CD4-positive, alpha-beta T cell (primary cell): Measurements from ENCODE around the gene ERO1A. TPM values are rescaled to one million over a fixed set of nuclear protein-coding genes. Genes with fewer than 3 reads are reported as not detected.

Experiments used
- ATAC-seq: fragments of 200-7000 bp; cut with Tn5 transposase; one replicate; pipeline ENCODE4 v1.10.0; 2022; ENCODE audit warnings: mild to moderate bottlenecking; ENCODE audit not compliant: poor library complexity
- CTCF ChIA-PET: fragments of 350-600 bp; sonication (Branson Sonifier 250); formaldehyde crosslinking; loops from one replicate; lab custom pipeline; 2021; ENCODE audit warnings: antibody characterized with exemption, inconsistent platforms; lab: Charles Lee
- POLR2A ChIA-PET: fragments of 350-600 bp; sonication (Branson Sonifier 250); formaldehyde crosslinking; loops from one replicate; lab custom pipeline; 2021; ENCODE audit warnings: antibody characterized with exemption, inconsistent platforms; lab: Charles Lee
- DNase-seq, 14 experiments: peaks; one replicate each; pipeline ENCODE4 v3.0.0-alpha.2; 2013 to 2020; ENCODE audit warnings: mixed read lengths in 2 of 14
- H3K27ac ChIP-seq, 2 donors: one replicate each; pipeline versions ENCODE4 v1.5.1 to v1.7.0; 2013; ENCODE audit warnings: low read length in 2 of 2, low read depth in 1 of 2, mild to moderate bottlenecking in 1 of 2
- H3K27me3 ChIP-seq, 2 experiments: 1 replicate in 1 of 2; 2 replicates in 1 of 2; pipeline versions ENCODE4 v1.6.1 to v1.7.0; 2013; ENCODE audit warnings: low read length in 2 of 2, control low read depth in 1 of 2, mild to moderate bottlenecking in 1 of 2, moderate library complexity in 1 of 2; ENCODE audit not compliant: insufficient read depth in 2 of 2, control insufficient read depth in 1 of 2
- H3K36me3 ChIP-seq: one replicate; pipeline ENCODE4 v1.6.1; 2013; ENCODE audit warnings: low read length, control low read depth; ENCODE audit not compliant: insufficient read depth
- H3K4me1 ChIP-seq: one replicate; pipeline ENCODE4 v1.6.1; 2013; ENCODE audit warnings: low read length, control low read depth; ENCODE audit not compliant: insufficient read depth
- H3K4me3 ChIP-seq: one replicate; pipeline ENCODE4 v1.5.1; 2013; ENCODE audit warnings: mild to moderate bottlenecking, low read length, moderate library complexity
- H3K9me3 ChIP-seq, 2 experiments: 1 replicate in 1 of 2; 2 replicates in 1 of 2; pipeline versions ENCODE4 v1.6.1 to v1.7.0; 2013; ENCODE audit warnings: low read length in 2 of 2, mild to moderate bottlenecking in 2 of 2, control low read depth in 1 of 2, moderate library complexity in 1 of 2; ENCODE audit not compliant: control insufficient read depth in 1 of 2, insufficient read depth in 1 of 2
- H3K27ac Mint-ChIP-seq: one replicate; pipeline ENCODE4 v1.8.0; 2020; ENCODE audit warnings: mixed read lengths
- H3K27me3 Mint-ChIP-seq: one replicate; pipeline ENCODE4 v1.8.0; 2021; ENCODE audit warnings: mixed read lengths
- H3K36me3 Mint-ChIP-seq: one replicate; pipeline ENCODE4 v1.8.0; 2021; ENCODE audit warnings: low read depth, mixed read lengths
- H3K4me1 Mint-ChIP-seq: one replicate; pipeline ENCODE4 v1.8.0; 2021; ENCODE audit warnings: low read depth, mixed read lengths
- H3K4me3 Mint-ChIP-seq: one replicate; pipeline ENCODE4 v1.8.0; 2020; ENCODE audit warnings: mild to moderate bottlenecking, mixed read lengths
- H3K9me3 Mint-ChIP-seq: one replicate; pipeline ENCODE4 v1.8.0; 2020; ENCODE audit warnings: mixed read lengths
- intact Hi-C, 2 experiments: fragments of 100-400 bp; cut with DNase I in 1 of 2; cut with micrococcal nuclease in 1 of 2; formaldehyde crosslinking; loops; one replicate each; pipeline versions ENCODE4 v1.15.1 to v1.9.0; 2023 to 2025; cut with DNase I, micrococcal nuclease
- total RNA-seq, 174 experiments: library from RNA in 2 of 174; stranded (reverse) in 2 of 174; gene quantifications; one replicate each; pipeline ENCODE4 v1.2.3 and lab custom pipeline; 2021 to 2026
- TF ChIP-seq, protein P1 (sequence below): fragments of 200-600 bp; IDR thresholded peaks from one replicate; pipeline ENCODE4 v1.8.0; 2022; ENCODE audit warnings: antibody characterized with exemption, mild to moderate bottlenecking

Gene ERO1A
- total RNA-seq, 2 experiments from 2014 or later: 58.6 to 60.7 TPM

DNA sequence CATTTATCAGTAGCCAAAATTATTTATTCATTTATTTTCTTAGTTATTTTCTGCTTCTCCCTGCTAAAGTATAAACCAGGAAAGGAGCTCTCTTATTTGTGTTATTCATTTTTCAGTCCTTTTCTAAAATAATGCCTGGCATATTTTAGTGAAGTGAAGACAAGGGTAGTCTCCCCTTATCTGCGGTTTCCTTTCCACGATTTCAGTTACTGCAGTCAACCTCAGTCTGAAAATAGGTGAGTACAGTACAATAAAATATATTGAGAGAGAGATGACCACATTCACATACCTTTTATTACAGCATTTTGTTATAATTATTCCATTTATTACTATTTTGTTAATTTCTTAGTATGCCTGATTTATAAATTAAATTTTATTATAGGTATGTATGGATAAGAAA, 85.2 kb downstream of the ERO1A start:
- no peak for ATAC-seq
- H3K27ac Mint-ChIP-seq: no peak overlapping the region
- H3K36me3 Mint-ChIP-seq: no peaks in the 10 kb centered on the region

DNA sequence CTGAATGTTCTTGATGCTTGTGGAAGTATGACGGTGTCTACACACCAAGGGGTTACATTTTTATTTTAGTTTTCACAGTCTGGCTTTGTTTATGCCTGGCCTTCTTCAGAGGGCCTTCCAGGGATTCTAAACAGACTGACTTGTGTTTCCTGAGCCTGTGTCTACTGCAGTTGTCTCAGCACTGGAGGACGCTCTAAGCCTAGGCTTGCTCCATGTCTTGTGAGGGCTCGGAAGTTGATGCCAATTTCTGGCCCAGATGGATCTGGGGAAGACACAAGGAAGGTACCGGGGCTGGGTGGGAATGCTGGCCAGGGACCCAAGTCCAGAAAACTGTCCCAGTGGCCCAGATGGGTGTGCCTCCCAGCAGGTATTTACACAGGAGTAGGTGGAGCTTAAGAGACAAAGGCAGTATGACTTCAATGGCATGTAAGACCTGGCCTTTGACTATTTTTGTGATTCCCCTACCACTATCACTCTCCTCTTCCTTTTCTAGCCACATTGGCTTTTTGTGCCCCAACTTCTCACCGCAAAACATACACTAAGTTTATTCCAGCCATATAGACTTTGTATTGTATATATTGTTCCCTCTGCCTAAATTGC, 85.8 kb downstream of the ERO1A start:
- H3K27me3 ChIP-seq: no peaks in the 10 kb centered on the region
- no peaks in the 10 kb centered on the region for H3K36me3 ChIP-seq
- TF ChIP-seq, protein P1, sequence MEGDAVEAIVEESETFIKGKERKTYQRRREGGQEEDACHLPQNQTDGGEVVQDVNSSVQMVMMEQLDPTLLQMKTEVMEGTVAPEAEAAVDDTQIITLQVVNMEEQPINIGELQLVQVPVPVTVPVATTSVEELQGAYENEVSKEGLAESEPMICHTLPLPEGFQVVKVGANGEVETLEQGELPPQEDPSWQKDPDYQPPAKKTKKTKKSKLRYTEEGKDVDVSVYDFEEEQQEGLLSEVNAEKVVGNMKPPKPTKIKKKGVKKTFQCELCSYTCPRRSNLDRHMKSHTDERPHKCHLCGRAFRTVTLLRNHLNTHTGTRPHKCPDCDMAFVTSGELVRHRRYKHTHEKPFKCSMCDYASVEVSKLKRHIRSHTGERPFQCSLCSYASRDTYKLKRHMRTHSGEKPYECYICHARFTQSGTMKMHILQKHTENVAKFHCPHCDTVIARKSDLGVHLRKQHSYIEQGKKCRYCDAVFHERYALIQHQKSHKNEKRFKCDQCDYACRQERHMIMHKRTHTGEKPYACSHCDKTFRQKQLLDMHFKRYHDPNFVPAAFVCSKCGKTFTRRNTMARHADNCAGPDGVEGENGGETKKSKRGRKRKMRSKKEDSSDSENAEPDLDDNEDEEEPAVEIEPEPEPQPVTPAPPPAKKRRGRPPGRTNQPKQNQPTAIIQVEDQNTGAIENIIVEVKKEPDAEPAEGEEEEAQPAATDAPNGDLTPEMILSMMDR: no peak
- H3K36me3 Mint-ChIP-seq: no peaks in the 10 kb centered on the region
- no peaks in the 10 kb centered on the region for H3K4me1 ChIP-seq
- H3K9me3 Mint-ChIP-seq: peaks cover 6% of the 10 kb centered on the region
- no peaks in the 10 kb centered on the region for H3K4me1 Mint-ChIP-seq
- DNase-seq (peak in 1 of 14 experiments; percentile 2), ATAC-seq (no peak)
- intact Hi-C loops: no loop called here
- peaks cover 0 to under 1% of the 10 kb centered on the region in 2 experiments for H3K9me3 ChIP-seq
- H3K27me3 Mint-ChIP-seq: no peaks in the 10 kb centered on the region
- no peak overlapping the region for H3K4me3 Mint-ChIP-seq
- no peak overlapping the region for H3K27ac Mint-ChIP-seq
- CTCF ChIA-PET: no interaction called here
- H3K4me3 ChIP-seq: no peak overlapping the region
- POLR2A ChIA-PET: no interaction called here
- H3K27ac ChIP-seq: no peak overlapping the region

More for the DNA sequence above, 85.2 kb downstream of the ERO1A start:
- Histone ChIP-seq H3K4me1 (no peaks in the 10 kb centered on the region), H3K27me3 (no peaks in the 10 kb centered on the region), H3K4me3 (no peak overlapping the region), H3K27ac (no peak overlapping the region), H3K36me3 (no peaks in the 10 kb centered on the region), H3K9me3 (no peaks in the 10 kb centered on the region)
- no peaks in the 10 kb centered on the region for H3K27me3 Mint-ChIP-seq
- DNase-seq: no peak
- TF ChIP-seq, protein P1: no peak
- intact Hi-C loops: no loop called here
- peaks cover 4% of the 10 kb centered on the region for H3K9me3 Mint-ChIP-seq
- H3K4me1 Mint-ChIP-seq: no peaks in the 10 kb centered on the region
- no peak overlapping the region for H3K4me3 Mint-ChIP-seq
- ChIA-PET POLR2A (no interaction called here), CTCF (no interaction called here)

DNA sequence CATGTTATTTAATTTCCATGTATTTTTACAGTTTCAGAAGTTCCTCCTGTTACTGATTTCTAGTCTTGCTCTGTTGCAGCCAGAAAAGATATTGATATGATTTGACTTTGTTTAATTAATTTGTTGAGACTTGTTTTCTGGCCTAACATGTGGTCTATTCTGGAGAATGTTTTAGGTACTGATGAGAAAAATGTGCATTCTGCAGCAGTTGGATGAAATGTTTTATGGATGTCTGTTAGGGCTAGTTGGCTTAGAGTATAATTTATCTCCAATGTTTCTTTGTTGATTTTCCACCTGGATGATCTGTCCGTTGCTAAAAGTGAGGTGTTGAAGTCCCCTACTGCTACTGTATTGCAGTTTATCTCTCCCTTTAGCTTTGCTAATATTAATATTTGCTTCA, 88.3 kb downstream of the ERO1A start:
- ChIA-PET CTCF (no interaction called here), POLR2A (no interaction called here)
- ATAC-seq: no peak
- no peaks in the 10 kb centered on the region for H3K27me3 ChIP-seq
- H3K27ac Mint-ChIP-seq: no peak overlapping the region
- no peaks in the 10 kb centered on the region for H3K36me3 ChIP-seq
- H3K9me3 Mint-ChIP-seq: peaks cover 6% of the 10 kb centered on the region
- H3K4me1 Mint-ChIP-seq: no peaks in the 10 kb centered on the region
- no peaks in the 10 kb centered on the region for H3K27me3 Mint-ChIP-seq
- DNase-seq: no peak
- TF ChIP-seq, protein P1: no peak
- no peaks in the 10 kb centered on the region for H3K36me3 Mint-ChIP-seq
- peaks cover 0 to 3% of the 10 kb centered on the region in 2 experiments for H3K9me3 ChIP-seq
- H3K4me3 Mint-ChIP-seq: no peak overlapping the region
- H3K4me3 ChIP-seq: no peak overlapping the region
- intact Hi-C loops: no loop called here
- H3K4me1 ChIP-seq: no peaks in the 10 kb centered on the region
- no peak overlapping the region for H3K27ac ChIP-seq
